CD14-positive monocyte (primary cell): ENCODE measurements around the gene ZNF343. TPM values are rescaled to one million over a fixed set of nuclear protein-coding genes. Genes with fewer than 3 reads are reported as not detected.

Experiments
- DNase-seq, 3 donors: peaks; one replicate each; pipeline ENCODE4 v3.0.0-alpha.2; 2011 to 2022
- H2AFZ ChIP-seq: 2 replicates; pipeline ENCODE4 v1.6.0; 2012; ENCODE audit warnings: mild to moderate bottlenecking, low read depth, low read length, inconsistent platforms; ENCODE audit not compliant: insufficient read depth, poor library complexity, severe bottlenecking
- H3K27ac ChIP-seq, 2 donors: 1 replicate in 1 of 2; 2 replicates in 1 of 2; pipeline ENCODE4 v1.5.1; 2012 to 2013; ENCODE audit warnings: low read length in 2 of 2, control low read depth in 1 of 2, inconsistent platforms in 1 of 2, low read depth in 1 of 2, mild to moderate bottlenecking in 1 of 2
- H3K27me3 ChIP-seq, 2 donors: one replicate each; pipeline versions ENCODE4 v1.6.0 to v1.6.1; 2011 to 2013; ENCODE audit warnings: low read length in 2 of 2; ENCODE audit not compliant: control insufficient read depth in 2 of 2, insufficient read depth in 2 of 2
- H3K36me3 ChIP-seq, 2 donors: replicated peaks in 1 of 2; 1 replicate in 1 of 2; 2 replicates in 1 of 2; pipeline versions ENCODE4 v1.5.1 to v1.6.1; 2012 to 2013; ENCODE audit warnings: low read length in 2 of 2, control low read depth in 1 of 2, inconsistent platforms in 1 of 2, mild to moderate bottlenecking in 1 of 2; ENCODE audit not compliant: insufficient read depth in 2 of 2, control insufficient read depth in 1 of 2
- H3K4me1 ChIP-seq, 2 donors: 1 replicate in 1 of 2; 2 replicates in 1 of 2; pipeline versions ENCODE4 v1.5.1 to v1.6.1; 2012 to 2013; ENCODE audit warnings: low read length in 2 of 2, control low read depth in 1 of 2, inconsistent platforms in 1 of 2, mild to moderate bottlenecking in 1 of 2, moderate library complexity in 1 of 2; ENCODE audit not compliant: insufficient read depth in 2 of 2, control insufficient read depth in 1 of 2
- H3K4me2 ChIP-seq: replicated peaks from 2 replicates; pipeline ENCODE3; 2012; ENCODE audit warnings: low read length, moderate library complexity, mild to moderate bottlenecking; ENCODE audit not compliant: poor library complexity, severe bottlenecking; ENCODE audit errors: extremely low read depth
- H3K4me3 ChIP-seq, 3 experiments: fragments of 200-600 bp in 1 of 3; sonication (generic) in 1 of 3; replicated peaks in 1 of 3; 1 replicate in 2 of 3; 2 replicates in 1 of 3; pipeline ENCODE4 v1.5.1; 2011 to 2013; ENCODE audit warnings: low read length in 3 of 3, mild to moderate bottlenecking in 3 of 3, control low read depth in 2 of 3, low read depth in 2 of 3, inconsistent platforms in 1 of 3, moderate library complexity in 1 of 3
- H3K79me2 ChIP-seq: 2 replicates; pipeline ENCODE4 v1.6.0; 2012; ENCODE audit warnings: mild to moderate bottlenecking, control low read depth, inconsistent platforms, low read length, moderate library complexity; ENCODE audit not compliant: insufficient read depth
- H3K9ac ChIP-seq: 2 replicates; pipeline ENCODE4 v1.6.0; 2017; ENCODE audit warnings: low read length, mild to moderate bottlenecking; ENCODE audit not compliant: insufficient read depth, poor library complexity, severe bottlenecking
- H3K9me3 ChIP-seq, 2 donors: replicated peaks in 1 of 2; 1 replicate in 1 of 2; 2 replicates in 1 of 2; pipeline versions ENCODE4 v1.5.1 to v1.6.1; 2012 to 2013; ENCODE audit warnings: low read length in 2 of 2, control low read depth in 1 of 2; ENCODE audit not compliant: control insufficient read depth in 1 of 2, insufficient read depth in 1 of 2
- H4K20me1 ChIP-seq: 2 replicates; pipeline ENCODE4 v1.6.0; 2012; ENCODE audit warnings: mild to moderate bottlenecking, low read length, control low read depth, moderate library complexity; ENCODE audit not compliant: insufficient read depth
- H3K27ac Mint-ChIP-seq, 7 donors: one replicate each; pipeline ENCODE4 v1.8.0; 2020; ENCODE audit warnings: mild to moderate bottlenecking in 7 of 7, mixed read lengths in 7 of 7, moderate library complexity in 6 of 7, inconsistent platforms in 2 of 7
- H3K27me3 Mint-ChIP-seq, 3 donors: one replicate each; pipeline ENCODE4 v1.8.0; 2021 to 2022; ENCODE audit warnings: low read depth in 3 of 3, mild to moderate bottlenecking in 3 of 3, mixed read lengths in 3 of 3, moderate library complexity in 3 of 3, inconsistent platforms in 1 of 3
- H3K36me3 Mint-ChIP-seq, 2 donors: one replicate each; pipeline ENCODE4 v1.8.0; 2020; ENCODE audit warnings: mixed read lengths in 2 of 2, inconsistent platforms in 1 of 2, mild to moderate bottlenecking in 1 of 2
- H3K4me1 Mint-ChIP-seq: one replicate; pipeline ENCODE4 v1.8.0; 2020; ENCODE audit warnings: mild to moderate bottlenecking, mixed read lengths
- H3K4me3 Mint-ChIP-seq, 2 donors: one replicate each; pipeline ENCODE4 v1.8.0; 2020; ENCODE audit warnings: mild to moderate bottlenecking in 2 of 2, mixed read lengths in 2 of 2, moderate library complexity in 1 of 2
- H3K9me3 Mint-ChIP-seq, 7 donors: one replicate each; pipeline ENCODE4 v1.8.0; 2020 to 2022; ENCODE audit warnings: mixed read lengths in 7 of 7, mild to moderate bottlenecking in 6 of 7, moderate library complexity in 6 of 7, inconsistent platforms in 2 of 7
- WGBS: methylation state at CpG from one replicate; pipeline ENCODE4 v1.1.5; 2013; ENCODE audit warnings: missing lambda C conversion rate; ENCODE audit not compliant: insufficient coverage; 5-methylcytosine and 5-hydroxymethylcytosine counted together
- intact Hi-C, 2 donors: fragments of 100-400 bp; cut with micrococcal nuclease; formaldehyde crosslinking; loops; one replicate each; pipeline versions ENCODE4 v1.15.0 to v1.15.1; 2023
- polyA plus RNA-seq, 3 donors: library from polyadenylated mRNA; depleted of rRNA in 1 of 3; unstranded in 2 of 3; stranded (reverse) in 1 of 3; fragments of 300-500 nt in 2 of 3; fragments of >200 nt in 1 of 3; fragmentation: Illumina TruSeq in 2 of 3; gene quantifications; 1 replicate in 2 of 3; 2 replicates in 1 of 3; pipeline ENCODE4 v1.2.3, GENCODE V29; 2012 to 2021
- TF ChIP-seq, protein P1 (sequence below): fragments of 200-600 bp; IDR thresholded peaks from one replicate; pipeline ENCODE4 v1.8.0; 2022; ENCODE audit warnings: antibody characterized with exemption, mild to moderate bottlenecking

ZNF343 gene
- polyA plus RNA-seq, 3 donors: 1.3 to 6.7 (median 1.3) TPM

DNA sequence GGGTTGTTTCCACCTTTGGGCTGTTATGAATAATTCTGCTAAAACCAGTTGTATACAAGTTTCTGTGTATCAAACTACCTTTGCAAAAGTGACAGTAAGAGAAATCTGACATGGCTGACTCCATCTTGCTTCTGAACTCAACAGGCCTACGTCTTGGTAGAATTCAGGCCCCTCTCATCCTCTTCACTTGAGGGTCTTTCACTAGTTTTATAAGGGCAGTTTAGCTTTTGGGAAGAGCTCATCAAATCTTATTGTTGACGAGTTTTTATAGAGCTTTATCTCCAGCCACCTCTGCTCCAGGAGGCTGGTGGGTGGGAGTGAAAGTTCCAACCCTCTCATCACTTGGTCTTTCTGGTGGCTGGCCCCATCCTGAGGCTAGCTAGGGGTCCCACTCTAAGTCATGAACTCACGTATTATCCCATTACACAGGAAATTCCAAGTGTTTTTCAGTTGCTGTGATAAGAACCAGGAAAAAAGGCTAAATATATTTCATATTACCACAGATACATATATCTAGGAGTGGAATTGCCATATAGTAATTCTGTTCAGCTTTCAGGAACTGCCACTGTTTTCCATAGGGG, 49.7 kb downstream of the ZNF343 start:
- Mint-ChIP-seq H3K27ac (no peak overlapping the region), H3K4me1 (no peaks in the 10 kb centered on the region), H3K27me3 (peaks cover 0 to 5% (median 0%) of the 10 kb centered on the region in 3 donors), H3K9me3 (no peaks in the 10 kb centered on the region), H3K4me3 (no peak overlapping the region), H3K36me3 (peaks cover 56 to 57% of the 10 kb centered on the region in 2 donors)
- Histone ChIP-seq H3K79me2 (no peaks in the 10 kb centered on the region), H2AFZ (no peak overlapping the region), H3K4me3 (no peak overlapping the region), H3K4me2 (no peak overlapping the region), H4K20me1 (peaks cover 26% of the 10 kb centered on the region), H3K27me3 (no peaks in the 10 kb centered on the region), H3K36me3 (peaks cover 47 to 58% of the 10 kb centered on the region in 2 donors), H3K9me3 (no peaks in the 10 kb centered on the region), H3K27ac (no peak overlapping the region), H3K9ac (no peak overlapping the region), H3K4me1 (no peaks in the 10 kb centered on the region)
- DNase-seq: no peak
- TF ChIP-seq, protein P1, sequence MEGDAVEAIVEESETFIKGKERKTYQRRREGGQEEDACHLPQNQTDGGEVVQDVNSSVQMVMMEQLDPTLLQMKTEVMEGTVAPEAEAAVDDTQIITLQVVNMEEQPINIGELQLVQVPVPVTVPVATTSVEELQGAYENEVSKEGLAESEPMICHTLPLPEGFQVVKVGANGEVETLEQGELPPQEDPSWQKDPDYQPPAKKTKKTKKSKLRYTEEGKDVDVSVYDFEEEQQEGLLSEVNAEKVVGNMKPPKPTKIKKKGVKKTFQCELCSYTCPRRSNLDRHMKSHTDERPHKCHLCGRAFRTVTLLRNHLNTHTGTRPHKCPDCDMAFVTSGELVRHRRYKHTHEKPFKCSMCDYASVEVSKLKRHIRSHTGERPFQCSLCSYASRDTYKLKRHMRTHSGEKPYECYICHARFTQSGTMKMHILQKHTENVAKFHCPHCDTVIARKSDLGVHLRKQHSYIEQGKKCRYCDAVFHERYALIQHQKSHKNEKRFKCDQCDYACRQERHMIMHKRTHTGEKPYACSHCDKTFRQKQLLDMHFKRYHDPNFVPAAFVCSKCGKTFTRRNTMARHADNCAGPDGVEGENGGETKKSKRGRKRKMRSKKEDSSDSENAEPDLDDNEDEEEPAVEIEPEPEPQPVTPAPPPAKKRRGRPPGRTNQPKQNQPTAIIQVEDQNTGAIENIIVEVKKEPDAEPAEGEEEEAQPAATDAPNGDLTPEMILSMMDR: no peak
- WGBS: no CpG with 5 or more reads among the region's 3 CpGs
- intact Hi-C loops: loop anchor here in 1 of 2 donors (10.0 kb wide), 1 partner anchor 164 kb away; the partner anchor contains the start of gene TGM3

DNA sequence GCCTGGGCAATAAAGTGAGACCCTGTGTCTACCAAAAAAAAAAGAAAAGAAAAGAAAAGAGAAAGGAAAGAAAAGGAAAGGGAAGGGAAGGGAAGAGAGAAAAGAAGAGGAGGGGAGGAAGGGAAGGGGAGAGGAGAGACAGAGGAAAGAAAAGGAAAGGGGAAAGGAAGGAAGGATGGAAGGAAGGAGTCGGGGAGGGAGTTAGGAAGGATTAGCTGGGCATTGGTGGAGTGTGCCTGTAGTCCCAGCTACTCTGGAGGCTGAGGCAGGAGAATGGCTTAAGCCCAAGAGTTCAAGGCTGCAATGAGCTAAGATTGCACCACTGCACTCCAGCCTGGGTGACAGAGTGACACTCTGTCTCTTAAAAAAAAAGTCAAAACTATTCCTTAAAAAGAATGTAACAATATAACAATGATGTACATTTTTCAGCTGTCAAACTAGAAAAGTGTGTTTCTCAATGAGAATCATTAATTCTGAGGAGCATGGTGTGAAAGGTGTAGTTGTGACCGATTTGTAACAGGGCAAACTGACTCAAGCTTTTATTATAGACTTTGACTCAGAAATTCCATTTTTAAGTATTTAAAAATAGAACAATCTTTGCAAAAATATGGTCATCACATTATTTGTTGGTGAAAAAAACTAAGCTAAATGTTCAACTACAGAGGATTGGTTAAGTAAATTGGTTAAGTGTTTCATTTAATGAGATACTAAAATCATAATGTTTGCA, 52.8 kb downstream of the ZNF343 start:
- H3K9me3 Mint-ChIP-seq: no peaks in the 10 kb centered on the region
- H3K4me3 Mint-ChIP-seq: no peak overlapping the region
- no peaks in the 10 kb centered on the region for H3K4me1 ChIP-seq
- peaks cover under 1 to 3% (median 3%) of the 10 kb centered on the region in 3 donors for H3K27me3 Mint-ChIP-seq
- H4K20me1 ChIP-seq: no peaks in the 10 kb centered on the region
- H3K27ac ChIP-seq: no peak overlapping the region
- H3K27ac Mint-ChIP-seq: no peak overlapping the region
- H3K4me1 Mint-ChIP-seq: no peaks in the 10 kb centered on the region
- H3K79me2 ChIP-seq: no peaks in the 10 kb centered on the region
- H3K36me3 Mint-ChIP-seq: peaks cover 25 to 26% of the 10 kb centered on the region in 2 donors
- TF ChIP-seq, protein P1: no peak
- H3K36me3 ChIP-seq: peaks cover 16 to 27% of the 10 kb centered on the region in 2 donors
- H2AFZ ChIP-seq: no peak overlapping the region
- no peak for DNase-seq
- H3K27me3 ChIP-seq: peaks cover under 1 to 4% of the 10 kb centered on the region in 2 donors
- H3K9me3 ChIP-seq: no peaks in the 10 kb centered on the region
- H3K4me2 ChIP-seq: no peak overlapping the region
- no peak overlapping the region for H3K4me3 ChIP-seq
- 100% methylated on average over 1 of the region's 2 CpGs for WGBS
- no peak overlapping the region for H3K9ac ChIP-seq
- intact Hi-C loops: loop anchor here in 1 of 2 donors (10.0 kb wide), 1 partner anchor 161 kb away; the partner anchor contains the start of gene TGM3
